ENCODE measurements around the gene NPAS4.
"Not testable (repeated sequence)": the region's sequence is repeated elsewhere in the genome, so short reads cannot be mapped to it uniquely, and the experiment has no call there.

Gene NPAS4

DNA sequence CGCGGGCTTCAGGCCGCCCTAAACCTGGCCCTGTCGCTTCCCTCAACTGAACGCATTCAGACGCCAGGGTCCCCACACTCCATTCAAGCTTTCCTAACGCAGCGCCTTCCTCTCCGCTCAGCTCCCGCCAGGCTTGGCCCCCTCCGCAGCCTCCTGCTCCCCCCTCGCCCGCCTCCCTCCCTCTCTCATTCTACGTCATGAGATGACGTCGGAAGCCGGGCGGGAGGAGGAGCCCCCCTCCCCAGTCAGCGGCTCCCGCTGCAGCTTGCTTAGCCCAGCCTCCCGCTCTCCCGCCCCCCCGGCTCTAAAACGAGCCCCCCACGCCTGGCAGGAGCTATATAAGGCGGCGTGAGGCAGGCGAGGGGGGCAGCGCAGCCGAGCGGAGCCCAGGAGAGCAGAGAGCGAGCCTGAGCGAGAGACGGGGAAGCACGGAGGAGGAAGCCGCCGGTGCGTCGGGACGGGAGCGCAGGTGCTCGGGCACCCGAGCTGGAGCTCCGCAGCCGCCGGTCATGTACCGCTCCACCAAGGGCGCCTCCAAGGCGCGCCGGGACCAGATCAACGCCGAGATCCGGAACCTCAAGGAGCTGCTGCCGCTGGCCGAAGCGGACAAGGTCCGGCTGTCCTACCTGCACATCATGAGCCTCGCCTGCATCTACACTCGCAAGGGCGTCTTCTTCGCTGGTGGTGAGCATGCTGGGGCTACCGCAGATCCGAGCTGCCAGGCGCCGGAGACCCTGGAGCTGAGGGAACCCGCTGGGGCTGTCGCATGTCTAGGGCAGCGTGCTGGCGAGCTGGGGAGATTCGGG, at the start of gene NPAS4:
Gene NPAS4 (plus strand): TSS at position 365 of the 806 bp plus-strand sequence. CDS start 145 bp downstream, at position 510.
- Histone ChIP-seq H2AFZ (ENCODE audit: low read depth, low read length) (no peak within 1 kb of the TSS), H3K9me3 (ENCODE audit: low read length) (no peaks in the 10 kb centered on the region), H3K36me3 (ENCODE audit: insufficient read depth, low read length) (peaks cover 4% of the 10 kb centered on the region), H3K4me3 (ENCODE audit: low read length) (no peak within 1 kb of the TSS), H3K4me1 (ENCODE audit: insufficient read depth, low read length) (peaks cover 10% of the 10 kb centered on the region), H3K27me3 (ENCODE audit: insufficient read depth, low read length) (no peaks in the 10 kb centered on the region)

GRCh38 chr11:66371627-66372415, 49.0 kb upstream of the NPAS4 start, which contains the start of gene SLC29A2:
TSS of gene SLC29A2 (minus strand) at chr11:66371760. CDS start at chr11:66371591, 169 bp downstream.
- Histone ChIP-seq H3K36me3 (ENCODE audit: insufficient read depth, low read length) (no peaks in the 10 kb centered on the region), H3K4me1 (ENCODE audit: insufficient read depth, low read length) (peaks cover 25% of the 10 kb centered on the region), H3K9me3 (ENCODE audit: low read length) (no peaks in the 10 kb centered on the region), H2AFZ (ENCODE audit: low read depth, low read length) (peak within 1 kb of the TSS; percentile 84), H3K4me3 (ENCODE audit: low read length) (peak within 1 kb of the TSS; percentile 64), H3K27me3 (ENCODE audit: insufficient read depth, low read length) (no peaks in the 10 kb centered on the region)

DNA sequence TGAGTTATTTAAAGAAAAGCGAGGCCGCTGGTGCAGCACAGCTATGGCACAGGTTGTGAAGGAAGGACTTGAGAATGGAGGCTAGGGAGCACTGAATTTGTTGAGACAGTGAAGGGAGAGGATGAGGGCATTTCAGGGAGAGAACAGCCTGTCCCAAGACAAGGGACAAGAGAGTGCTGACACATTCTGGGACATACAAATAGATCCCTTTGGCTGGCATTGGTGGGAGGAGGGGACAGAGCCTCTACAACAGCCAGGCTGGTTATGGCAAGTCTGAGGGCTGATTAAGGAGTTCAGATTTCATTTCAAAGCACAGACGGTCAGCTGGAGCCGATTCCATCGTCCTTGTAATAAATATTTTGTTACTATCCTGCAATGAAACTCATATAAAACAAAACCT, 47.6 kb upstream of the NPAS4 start:
- H3K27me3 ChIP-seq (ENCODE audit: insufficient read depth, low read length): no peaks in the 10 kb centered on the region
- H3K4me3 ChIP-seq (ENCODE audit: low read length): no peak overlapping the region
- H3K9me3 ChIP-seq (ENCODE audit: low read length): no peaks in the 10 kb centered on the region
- H3K36me3 ChIP-seq (ENCODE audit: insufficient read depth, low read length): no peaks in the 10 kb centered on the region
- no peak overlapping the region for H2AFZ ChIP-seq (ENCODE audit: low read depth, low read length)
- peaks cover 25% of the 10 kb centered on the region for H3K4me1 ChIP-seq (ENCODE audit: insufficient read depth, low read length)

- H3K4me1 ChIP-seq (ENCODE audit: insufficient read depth, low read length): peaks cover 25% of the 10 kb centered on the region
- H3K27me3 ChIP-seq (ENCODE audit: insufficient read depth, low read length); H2AFZ ChIP-seq (ENCODE audit: low read depth, low read length); H3K4me3 ChIP-seq (ENCODE audit: low read length); H3K9me3 ChIP-seq (ENCODE audit: low read length); H3K36me3 ChIP-seq (ENCODE audit: insufficient read depth, low read length): not testable (repeated sequence)
Observed at GRCh38 chr11:66373690-66374287, 47.0 kb upstream of the NPAS4 start.

DNA sequence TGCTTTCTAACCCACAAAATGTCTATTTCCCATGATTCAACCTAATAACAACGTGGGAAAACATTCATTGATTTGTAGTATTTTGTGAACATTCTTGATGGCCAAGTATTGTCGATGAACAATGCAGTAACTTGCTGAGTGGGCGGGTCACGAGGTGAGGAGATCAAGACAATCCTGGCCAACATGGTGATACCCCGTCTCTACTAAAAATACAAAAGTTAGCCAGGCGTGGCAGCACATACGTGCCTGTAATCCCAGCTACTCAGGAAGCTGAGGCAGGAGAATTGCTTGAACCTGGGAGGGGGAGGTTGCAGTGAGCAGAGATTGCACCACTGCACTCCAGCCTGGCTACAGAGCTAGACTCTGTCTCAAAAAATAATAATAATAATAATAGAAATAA, 40.6 kb upstream of the NPAS4 start:
- H3K27me3 ChIP-seq (ENCODE audit: insufficient read depth, low read length); H3K36me3 ChIP-seq (ENCODE audit: insufficient read depth, low read length); H3K9me3 ChIP-seq (ENCODE audit: low read length); H3K4me3 ChIP-seq (ENCODE audit: low read length); H3K4me1 ChIP-seq (ENCODE audit: insufficient read depth, low read length); H2AFZ ChIP-seq (ENCODE audit: low read depth, low read length): not testable (repeated sequence)

GRCh38 chr11:66384316-66384715, 36.5 kb upstream of the NPAS4 start:
- H3K27me3 ChIP-seq (ENCODE audit: insufficient read depth, low read length); H3K4me3 ChIP-seq (ENCODE audit: low read length); H3K4me1 ChIP-seq (ENCODE audit: insufficient read depth, low read length); H3K9me3 ChIP-seq (ENCODE audit: low read length); H3K36me3 ChIP-seq (ENCODE audit: insufficient read depth, low read length); H2AFZ ChIP-seq (ENCODE audit: low read depth, low read length): not testable (repeated sequence)

DNA sequence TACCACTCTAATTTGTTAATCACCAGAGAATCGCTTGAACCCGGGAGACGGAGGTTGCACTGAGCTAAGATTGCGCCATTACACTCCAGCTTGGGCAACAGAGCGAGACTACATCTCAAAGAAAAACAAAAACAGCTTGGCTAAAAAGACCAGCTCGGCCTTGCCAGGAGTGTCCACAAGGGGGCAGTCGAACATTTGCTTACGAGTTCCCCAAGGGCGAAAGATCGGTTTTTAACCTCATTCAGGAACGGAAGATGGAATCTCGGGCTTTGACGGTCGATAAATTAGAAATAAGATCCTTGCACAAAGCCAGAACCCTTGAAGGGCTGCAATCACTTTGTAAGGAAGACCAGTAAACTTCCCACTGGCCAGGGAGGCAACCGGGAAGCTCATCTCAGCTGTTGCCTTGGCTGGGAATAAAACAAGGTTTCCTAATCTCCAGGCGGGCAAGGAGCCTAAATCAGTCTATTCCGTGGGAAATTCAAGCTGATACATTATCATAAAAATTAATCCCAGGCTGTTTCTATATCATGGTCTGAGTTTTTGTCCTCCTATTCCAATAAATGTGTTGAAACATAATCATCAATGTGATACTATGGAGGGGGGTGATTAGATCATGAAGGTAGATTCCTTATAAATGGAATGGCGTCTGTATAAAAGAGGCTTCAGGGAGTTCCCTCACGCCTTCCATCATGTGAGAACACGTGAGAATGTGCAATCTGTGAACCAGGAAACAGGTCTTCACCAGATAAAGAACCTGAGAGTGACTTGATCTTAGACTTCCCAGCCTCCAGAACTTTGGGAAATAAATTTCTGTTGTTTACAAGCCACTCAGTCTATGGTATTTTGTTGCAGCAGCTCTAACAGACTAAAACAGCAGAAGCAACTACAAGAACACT, 34.4 kb upstream of the NPAS4 start:
- Histone ChIP-seq H3K9me3 (ENCODE audit: low read length) (no peaks in the 10 kb centered on the region), H3K27me3 (ENCODE audit: insufficient read depth, low read length) (peaks cover 4% of the 10 kb centered on the region), H3K4me1 (ENCODE audit: insufficient read depth, low read length) (no peaks in the 10 kb centered on the region), H3K36me3 (ENCODE audit: insufficient read depth, low read length) (no peaks in the 10 kb centered on the region), H3K4me3 (ENCODE audit: low read length) (peak overlapping the region; percentile 36), H2AFZ (ENCODE audit: low read depth, low read length) (no peak overlapping the region)

GRCh38 chr11:66388780-66389386, 32.0 kb upstream of the NPAS4 start:
- Histone ChIP-seq H2AFZ (ENCODE audit: low read depth, low read length) (no peak overlapping the region), H3K27me3 (ENCODE audit: insufficient read depth, low read length) (peaks cover 4% of the 10 kb centered on the region), H3K9me3 (ENCODE audit: low read length) (no peaks in the 10 kb centered on the region), H3K4me3 (ENCODE audit: low read length) (no peak overlapping the region), H3K36me3 (ENCODE audit: insufficient read depth, low read length) (no peaks in the 10 kb centered on the region), H3K4me1 (ENCODE audit: insufficient read depth, low read length) (no peaks in the 10 kb centered on the region)

GRCh38 chr11:66391322-66391721, 29.5 kb upstream of the NPAS4 start:
- no peak overlapping the region for H2AFZ ChIP-seq (ENCODE audit: low read depth, low read length)
- H3K27me3 ChIP-seq (ENCODE audit: insufficient read depth, low read length): peaks cover 4% of the 10 kb centered on the region
- H3K4me3 ChIP-seq (ENCODE audit: low read length): no peak overlapping the region
- no peaks in the 10 kb centered on the region for H3K4me1 ChIP-seq (ENCODE audit: insufficient read depth, low read length)
- no peaks in the 10 kb centered on the region for H3K36me3 ChIP-seq (ENCODE audit: insufficient read depth, low read length)
- H3K9me3 ChIP-seq (ENCODE audit: low read length): no peaks in the 10 kb centered on the region

DNA sequence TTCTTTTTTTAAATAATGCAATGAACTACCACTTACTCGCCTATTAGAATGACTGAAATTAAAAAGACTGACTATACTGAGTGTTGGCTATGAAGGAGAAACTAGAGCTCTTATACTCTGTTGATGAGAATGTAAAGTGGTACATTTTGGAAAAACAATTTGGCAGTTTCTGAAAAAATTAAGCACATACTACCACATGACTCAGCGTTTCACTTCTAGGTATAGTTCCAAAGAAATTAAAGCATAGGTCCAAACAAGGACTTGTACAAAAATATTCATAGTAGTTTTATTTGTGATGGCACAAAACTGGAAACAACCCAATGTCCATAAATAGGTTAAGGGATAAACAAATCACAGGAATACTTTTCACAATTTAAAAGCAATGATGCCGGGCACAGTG, 26.9 kb upstream of the NPAS4 start:
- Histone ChIP-seq H3K4me3 (ENCODE audit: low read length) (no peak overlapping the region), H2AFZ (ENCODE audit: low read depth, low read length) (no peak overlapping the region), H3K27me3 (ENCODE audit: insufficient read depth, low read length) (no peaks in the 10 kb centered on the region), H3K4me1 (ENCODE audit: insufficient read depth, low read length) (no peaks in the 10 kb centered on the region), H3K36me3 (ENCODE audit: insufficient read depth, low read length) (no peaks in the 10 kb centered on the region), H3K9me3 (ENCODE audit: low read length) (no peaks in the 10 kb centered on the region)

DNA sequence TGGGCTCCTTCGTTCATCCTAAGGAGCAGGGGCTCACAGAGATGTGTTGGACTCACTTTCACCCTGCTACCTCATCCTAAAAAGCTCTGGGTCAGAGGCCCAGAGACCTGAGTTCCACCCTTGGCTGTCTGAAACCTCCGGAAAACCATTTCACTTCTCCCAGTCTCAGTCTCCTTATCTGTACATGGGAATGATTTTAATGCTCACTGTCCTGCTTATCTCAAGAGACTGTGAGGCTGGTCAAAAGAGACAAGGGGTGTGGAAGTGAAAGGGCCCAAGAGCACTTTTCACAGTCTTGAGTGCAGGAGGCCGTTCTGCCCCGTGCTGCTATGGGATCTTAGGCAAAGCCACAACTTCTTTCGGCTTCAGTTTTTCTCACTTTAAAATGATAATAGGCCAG, 13.2 kb upstream of the NPAS4 start:
- peaks cover 3% of the 10 kb centered on the region for H3K4me1 ChIP-seq (ENCODE audit: insufficient read depth, low read length)
- no peak overlapping the region for H3K4me3 ChIP-seq (ENCODE audit: low read length)
- H2AFZ ChIP-seq (ENCODE audit: low read depth, low read length): no peak overlapping the region
- H3K27me3 ChIP-seq (ENCODE audit: insufficient read depth, low read length): peaks cover 10% of the 10 kb centered on the region
- no peaks in the 10 kb centered on the region for H3K36me3 ChIP-seq (ENCODE audit: insufficient read depth, low read length)
- no peaks in the 10 kb centered on the region for H3K9me3 ChIP-seq (ENCODE audit: low read length)

- H3K4me1 ChIP-seq (ENCODE audit: insufficient read depth, low read length): peaks cover 3% of the 10 kb centered on the region
- peaks cover 10% of the 10 kb centered on the region for H3K27me3 ChIP-seq (ENCODE audit: insufficient read depth, low read length)
- peak overlapping the region; percentile 49 for H3K4me3 ChIP-seq (ENCODE audit: low read length)
- H2AFZ ChIP-seq (ENCODE audit: low read depth, low read length): peak overlapping the region; percentile 12
- no peaks in the 10 kb centered on the region for H3K9me3 ChIP-seq (ENCODE audit: low read length)
- no peaks in the 10 kb centered on the region for H3K36me3 ChIP-seq (ENCODE audit: insufficient read depth, low read length)
Observed at GRCh38 chr11:66408488-66409214, 12.2 kb upstream of the NPAS4 start.
